NCI-H2029 treated with DMSO at 0.1 percent for 48 hours (cell line): Measurements from ENCODE around the gene TRIM17.

Source experiments
- DNase-seq: peaks from one replicate; lab custom pipeline; 2025; lab: John Stamatoyannopoulos, UW

TRIM17 gene

GRCh38 chr1:228417061-228417460 is 400 bp upstream of the TRIM17 start:
- DNase-seq: no peak

- DNase-seq: no peak
These were observed 826 bp downstream of the TRIM17 start for GRCh38 chr1:228415853-228416216.

GRCh38 chr1:228415221-228415620 is 1.4 kb downstream of the TRIM17 start:
- DNase-seq: no peak

- DNase-seq: no peak
These were observed 2.0 kb downstream of the TRIM17 start for GRCh38 chr1:228414511-228415211.

GRCh38 chr1:228413241-228414010 is 3.2 kb downstream of the TRIM17 start:
- DNase-seq: no peak

- DNase-seq: no peak
These were observed 4.9 kb downstream of the TRIM17 start for GRCh38 chr1:228411548-228412430.

- DNase-seq: no peak
These were observed 5.5 kb downstream of the TRIM17 start for GRCh38 chr1:228411121-228411520.

- DNase-seq: no peak
These were observed 6.0 kb downstream of the TRIM17 start for GRCh38 chr1:228410671-228411070.

GRCh38 chr1:228410015-228410414 is 6.6 kb downstream of the TRIM17 start:
- DNase-seq: no peak

- DNase-seq: no peak
These were observed 7.5 kb downstream of the TRIM17 start for GRCh38 chr1:228408869-228409805.

- no peak for DNase-seq
These were observed 8.4 kb downstream of the TRIM17 start for GRCh38 chr1:228408041-228408868.

- no peak for DNase-seq
These were observed 9.3 kb downstream of the TRIM17 start for GRCh38 chr1:228407106-228408040.

GRCh38 chr1:228405979-228406228 is 10.8 kb downstream of the TRIM17 start:
- DNase-seq: no peak

GRCh38 chr1:228405200-228405978 is 11.3 kb downstream of the TRIM17 start:
- DNase-seq: no peak

- no peak for DNase-seq
These were observed 12.4 kb downstream of the TRIM17 start for GRCh38 chr1:228404107-228404720.

- DNase-seq: no peak
These were observed 13.4 kb downstream of the TRIM17 start for GRCh38 chr1:228403231-228403631.

GRCh38 chr1:228402641-228403025 is 14.0 kb downstream of the TRIM17 start:
- DNase-seq: no peak
